ENCODE measurements around the gene LCE1D. TPM values are rescaled to one million over a fixed set of nuclear protein-coding genes. Genes with fewer than 3 reads are reported as not detected.

The LCE1D gene
- not detected in 2 replicates for total RNA-seq
- long read RNA-seq: 0 reads

- Mint-ChIP-seq H3K4me1 (ENCODE audit: low read depth) (no peaks in the 10 kb centered on the region), H3K27me3 (no peaks in the 10 kb centered on the region), H3K9me3 (ENCODE audit: low read depth) (peaks cover 59% of the 10 kb centered on the region), H3K4me3 (ENCODE audit: low read depth) (no peak within 1 kb of the TSS), H3K36me3 (ENCODE audit: insufficient read depth) (peaks cover 3% of the 10 kb centered on the region), H3K27ac (no peak within 1 kb of the TSS)
- no peak for TF ChIP-seq CTCF (IDR thresholded peaks at IDR 0.05; ENCODE audit: unreplicated experiment)
- no peak for DNase-seq (ENCODE audit: low spot score, unreplicated experiment)
Observed at GRCh38 chr1:152796421-152796820, at the start of gene LCE1D. Gene LCE1D (plus strand): TSS chr1:152796721. CDS start chr1:152797795, 1,074 bp downstream.

GRCh38 chr1:152747831-152748230, 48.7 kb upstream of the LCE1D start:
- no peak for DNase-seq (ENCODE audit: low spot score, unreplicated experiment)
- no peak overlapping the region for H3K4me3 Mint-ChIP-seq (ENCODE audit: low read depth)
- no peaks in the 10 kb centered on the region for H3K4me1 Mint-ChIP-seq (ENCODE audit: low read depth)
- TF ChIP-seq CTCF (IDR thresholded peaks at IDR 0.05; ENCODE audit: unreplicated experiment): no peak
- H3K36me3 Mint-ChIP-seq (ENCODE audit: insufficient read depth): peaks cover 5% of the 10 kb centered on the region
- peaks cover 67% of the 10 kb centered on the region for H3K9me3 Mint-ChIP-seq (ENCODE audit: low read depth)
- H3K27me3 Mint-ChIP-seq: no peaks in the 10 kb centered on the region
- H3K27ac Mint-ChIP-seq: no peak overlapping the region

GRCh38 chr1:152752225-152752624, 44.3 kb upstream of the LCE1D start:
- Mint-ChIP-seq H3K4me3 (ENCODE audit: low read depth) (no peak overlapping the region), H3K27me3 (no peaks in the 10 kb centered on the region), H3K9me3 (ENCODE audit: low read depth) (peaks cover 72% of the 10 kb centered on the region), H3K27ac (no peak overlapping the region), H3K36me3 (ENCODE audit: insufficient read depth) (peaks cover 3% of the 10 kb centered on the region), H3K4me1 (ENCODE audit: low read depth) (no peaks in the 10 kb centered on the region)
- no peak for TF ChIP-seq CTCF (IDR thresholded peaks at IDR 0.05; ENCODE audit: unreplicated experiment)
- DNase-seq (ENCODE audit: low spot score, unreplicated experiment): no peak

- Mint-ChIP-seq H3K27ac (no peak overlapping the region), H3K9me3 (ENCODE audit: low read depth) (peaks cover 73% of the 10 kb centered on the region), H3K4me1 (ENCODE audit: low read depth) (no peaks in the 10 kb centered on the region), H3K4me3 (ENCODE audit: low read depth) (no peak overlapping the region), H3K36me3 (ENCODE audit: insufficient read depth) (peaks cover 2% of the 10 kb centered on the region), H3K27me3 (no peaks in the 10 kb centered on the region)
- TF ChIP-seq CTCF (IDR thresholded peaks at IDR 0.05; ENCODE audit: unreplicated experiment): no peak
- DNase-seq (ENCODE audit: low spot score, unreplicated experiment): no peak
Observed at GRCh38 chr1:152753586-152753985, 42.9 kb upstream of the LCE1D start.

GRCh38 chr1:152756872-152757271, 39.6 kb upstream of the LCE1D start:
- Mint-ChIP-seq H3K4me3 (ENCODE audit: low read depth) (no peak overlapping the region), H3K27me3 (no peaks in the 10 kb centered on the region), H3K27ac (no peak overlapping the region), H3K9me3 (ENCODE audit: low read depth) (peaks cover 73% of the 10 kb centered on the region), H3K36me3 (ENCODE audit: insufficient read depth) (peaks cover 2% of the 10 kb centered on the region), H3K4me1 (ENCODE audit: low read depth) (no peaks in the 10 kb centered on the region)
- no peak for DNase-seq (ENCODE audit: low spot score, unreplicated experiment)
- no peak for TF ChIP-seq CTCF (IDR thresholded peaks at IDR 0.05; ENCODE audit: unreplicated experiment)

Data from progenitor cell of endocrine pancreas (in vitro differentiated cells).